ENCODE results near the gene UBL4A.

- no peak for TF ChIP-seq TOX (CRISPR knock-in tag; IDR thresholded peaks at IDR 0.05; ENCODE audit: borderline replicate concordance)
- no peak for TF ChIP-seq ZFP3 (CRISPR knock-in tag; IDR thresholded peaks at IDR 0.05)
- TF ChIP-seq ARNTL (CRISPR knock-in tag; IDR thresholded peaks at IDR 0.05; ENCODE audit: borderline replicate concordance, low read depth), result no peak
- TF ChIP-seq OSR1 (CRISPR knock-in tag; IDR thresholded peaks at IDR 0.05), result no peak
- TF ChIP-seq CREB5 (CRISPR knock-in tag; IDR thresholded peaks at IDR 0.05; ENCODE audit: low read depth), result no peak
- no peak for TF ChIP-seq CSRNP3 (CRISPR knock-in tag; IDR thresholded peaks at IDR 0.05)
- TF ChIP-seq RARB (CRISPR knock-in tag; IDR thresholded peaks at IDR 0.05), result no peak
- TF ChIP-seq POU6F1 (CRISPR knock-in tag; IDR thresholded peaks at IDR 0.05; ENCODE audit: borderline replicate concordance, low read depth), result no peak
- no peak for TF ChIP-seq ESRRG (CRISPR knock-in tag; IDR thresholded peaks at IDR 0.05)
These were observed 19.3 kb upstream of the UBL4A start for GRCh38 chrX:154505734-154506133.

All from SK-N-SH treated with all-trans-retinoic acid at 6 μM for 48 hours (cell line).